Liver (tissue), 3 donors: ENCODE results near the gene CRAT.

Experiments
- CTCF ChIP-seq: fragments of 150-350 bp; IDR thresholded peaks from 2 replicates; pipeline ENCODE4 v1.5.1; 2017; ENCODE audit warnings: improper control_type of control experiment, low read depth, low read length; ENCODE audit not compliant: missing input control
- EGR1 ChIP-seq, 2 donors: IDR thresholded peaks; 2 replicates each; pipeline ENCODE4 v1.6.1; 2016 to 2018; ENCODE audit warnings: antibody characterized with exemption in 2 of 2, low read depth in 2 of 2
- FOXA2 ChIP-seq: IDR thresholded peaks from 2 replicates; pipeline ENCODE4 v1.6.1; 2016; ENCODE audit warnings: antibody characterized with exemption
- GABPA ChIP-seq, 2 donors: IDR thresholded peaks in 1 of 2; conservative IDR thresholded peaks in 1 of 2; 2 replicates each; pipeline ENCODE4 v1.6.1; 2016; ENCODE audit warnings: antibody characterized with exemption in 2 of 2, mild to moderate bottlenecking in 1 of 2, moderate library complexity in 1 of 2
- JUND ChIP-seq, 2 donors: IDR thresholded peaks; 2 replicates each; pipeline ENCODE4 v1.6.1; 2016; ENCODE audit warnings: antibody characterized with exemption in 2 of 2
- RAD21 ChIP-seq, 2 donors: IDR thresholded peaks; 2 replicates each; pipeline ENCODE4 v1.6.1; 2016; ENCODE audit warnings: antibody characterized with exemption in 2 of 2, mild to moderate bottlenecking in 2 of 2
- SP1 ChIP-seq: IDR thresholded peaks from 2 replicates; pipeline ENCODE4 v1.6.1; 2018; ENCODE audit warnings: antibody characterized with exemption, mild to moderate bottlenecking
- TAF1 ChIP-seq: conservative IDR thresholded peaks from 2 replicates; pipeline ENCODE4 v1.6.1; 2016; ENCODE audit warnings: antibody characterized with exemption, mild to moderate bottlenecking
- YY1 ChIP-seq: IDR thresholded peaks from 2 replicates; pipeline ENCODE4 v1.6.1; 2016; ENCODE audit warnings: antibody characterized with exemption, mild to moderate bottlenecking
- donor health status: healthy.
- donor health status: healthy.

GRCh38 chr9:129150122-129150521 is 39.5 kb upstream of the CRAT start:
- TF ChIP-seq CTCF (no peak), JUND (IDR thresholded peaks at IDR 0.05) (no peak), SP1 (no peak), TAF1 (no peak), FOXA2 (no peak), EGR1 (IDR thresholded peaks at IDR 0.05; ENCODE audit: low read depth in 2 of 2) (no peak), GABPA (IDR thresholded peaks at IDR 0.05 in 1 of 2, conservative IDR thresholded peaks at IDR 0.05 in 1 of 2) (no peak), YY1 (no peak), RAD21 (IDR thresholded peaks at IDR 0.05) (no peak)
